Activated CD4-positive, CD25-positive, alpha-beta regulatory T cell treated with anti-CD3 and anti-CD28 coated beads, Interleukin-2, amount 50 U/mL, for 16 hours (primary cell): ENCODE results near the gene ITGB8.

ENCODE experiments used
- DNase-seq: peaks from one replicate; pipeline ENCODE4 v3.0.0-alpha.2; 2020; ENCODE audit warnings: low read depth, low spot score

The ITGB8 gene

DNA sequence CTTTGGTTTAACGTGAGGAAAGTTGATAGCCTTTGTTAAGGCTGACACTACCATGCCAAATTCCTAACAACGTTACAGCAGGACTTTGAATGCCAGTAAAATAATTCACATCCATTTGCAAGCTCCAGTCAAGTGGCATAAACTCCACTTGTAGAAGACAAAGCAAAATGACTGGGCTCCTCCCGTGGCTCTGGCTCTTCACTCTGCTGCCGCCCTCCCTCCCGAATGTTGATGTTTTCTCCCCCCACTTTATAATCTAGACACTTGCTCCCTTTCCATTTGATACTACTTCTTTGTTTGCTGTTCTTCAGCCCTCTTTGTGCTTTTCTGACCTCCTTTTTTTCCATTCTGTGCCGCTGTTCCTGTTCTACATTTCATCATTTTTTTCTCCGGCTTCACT lies 22.8 kb upstream of the ITGB8 start:
- DNase-seq: no peak

- DNase-seq: no peak
These were observed 20.4 kb upstream of the ITGB8 start for GRCh38 chr7:20310301-20310700.

DNA sequence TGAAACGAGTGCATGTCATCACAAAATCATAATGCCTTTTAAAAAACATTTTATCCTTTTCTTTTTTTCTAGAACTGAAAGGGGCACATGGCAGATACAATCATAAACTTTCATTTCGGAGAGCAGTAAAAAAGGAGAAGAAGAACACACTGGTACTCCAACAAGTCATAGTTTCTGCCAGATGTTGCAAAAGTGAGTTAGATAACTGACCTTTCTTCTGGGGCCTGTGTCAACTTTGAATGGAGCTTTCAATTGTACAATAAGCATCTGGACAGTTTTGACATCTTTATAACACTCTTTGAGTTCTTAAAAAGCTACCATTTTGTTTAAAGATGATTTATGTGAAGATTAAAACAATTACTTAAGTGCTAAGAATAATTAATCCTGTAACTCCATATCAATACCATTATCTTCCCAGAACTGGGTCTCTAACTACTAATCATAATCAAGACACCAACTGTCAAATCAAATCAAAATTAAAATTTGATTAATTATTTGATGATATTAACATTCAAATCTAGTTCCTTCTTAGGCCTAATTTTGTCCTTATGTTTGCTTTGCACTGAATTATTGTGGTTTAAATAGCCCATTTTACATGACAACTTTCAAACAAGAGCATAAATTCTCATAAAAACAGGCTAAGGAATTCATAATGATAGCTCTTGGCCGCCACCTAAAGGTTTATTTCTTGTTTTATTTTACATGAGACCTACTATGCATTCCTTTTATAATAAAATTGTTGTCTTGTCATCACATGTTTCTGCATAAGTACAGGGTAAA lies 19.5 kb upstream of the ITGB8 start:
- DNase-seq: no peak

DNA sequence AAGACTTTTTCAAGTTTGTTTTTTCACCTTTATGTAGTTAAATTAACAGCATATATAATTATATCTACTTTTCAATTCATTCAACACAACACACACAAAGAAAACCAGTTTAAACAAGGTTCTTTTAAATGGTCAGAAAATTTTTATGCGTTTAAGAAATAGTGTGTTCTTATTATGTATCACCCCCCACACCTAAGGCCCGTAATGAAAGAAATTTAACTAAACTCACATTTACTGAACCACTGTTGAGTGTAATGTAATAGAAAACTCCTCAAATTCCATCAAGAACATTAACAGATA lies 19.0 kb upstream of the ITGB8 start:
- DNase-seq: no peak

GRCh38 chr7:20312562-20312961 lies 18.1 kb upstream of the ITGB8 start:
- no peak for DNase-seq

GRCh38 chr7:20313626-20314025 lies 17.1 kb upstream of the ITGB8 start:
- DNase-seq: no peak

GRCh38 chr7:20314198-20314597 lies 16.5 kb upstream of the ITGB8 start:
- no peak for DNase-seq

- no peak for DNase-seq
These were observed 14.0 kb upstream of the ITGB8 start for GRCh38 chr7:20316706-20317105.

GRCh38 chr7:20317413-20317812 lies 13.3 kb upstream of the ITGB8 start:
- no peak for DNase-seq

DNA sequence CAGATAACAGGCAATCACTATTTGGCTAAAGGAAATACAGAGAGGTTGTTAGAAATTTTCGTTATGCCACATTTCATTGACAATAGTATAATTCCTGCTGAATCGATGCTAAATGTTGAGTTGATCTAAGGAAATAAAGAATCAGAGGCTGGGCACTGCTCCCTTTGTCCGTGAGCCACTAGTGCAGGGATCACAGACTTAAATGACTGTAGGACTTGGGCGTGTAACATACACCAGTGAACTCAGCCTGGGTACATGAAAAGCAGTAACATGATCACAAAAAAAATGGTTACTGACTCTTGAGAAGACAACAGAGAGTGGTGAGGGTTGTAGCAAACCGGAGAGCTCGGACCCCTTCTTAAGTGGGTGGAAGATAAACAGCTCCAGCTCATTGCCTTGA lies 11.8 kb upstream of the ITGB8 start:
- DNase-seq: no peak

DNA sequence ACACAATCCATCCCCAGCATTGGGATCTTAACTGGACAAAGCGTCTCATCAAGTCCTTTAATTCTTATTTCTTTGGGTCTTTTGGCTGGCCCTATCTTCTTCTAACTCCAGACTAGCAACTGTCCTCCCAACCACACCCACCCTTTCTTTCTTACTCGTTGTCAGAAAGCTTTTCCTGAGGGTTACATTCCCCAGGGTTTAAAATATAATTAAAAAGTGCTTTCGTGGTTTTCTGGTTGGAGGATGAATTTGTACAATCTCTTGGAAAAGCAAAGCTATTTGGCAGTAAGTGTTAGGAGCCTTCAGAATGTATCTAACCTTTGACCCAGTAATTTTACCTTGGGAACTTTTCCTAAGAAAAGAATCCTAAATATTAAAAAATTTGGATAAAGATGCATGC lies 10.4 kb upstream of the ITGB8 start:
- DNase-seq: no peak

DNA sequence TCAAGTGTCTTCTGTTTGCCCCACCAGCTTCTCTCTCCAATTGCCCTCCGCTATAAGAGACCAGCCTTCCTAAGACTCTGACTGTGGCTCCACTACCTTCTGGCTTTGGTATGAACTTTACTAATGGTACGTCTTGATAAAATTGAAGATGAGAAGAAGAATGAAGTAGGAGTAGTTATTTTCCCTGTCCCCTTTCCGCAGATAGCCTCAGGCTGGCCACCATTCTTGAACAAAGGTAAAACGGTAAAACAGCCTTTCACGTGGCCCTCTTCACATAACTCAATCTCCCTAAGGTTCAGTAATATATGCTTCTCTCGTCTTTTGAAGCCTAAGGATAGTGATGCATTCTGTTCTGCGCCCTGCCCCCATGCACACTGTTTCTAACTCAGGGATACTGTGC lies 9.9 kb upstream of the ITGB8 start:
- no peak for DNase-seq

DNA sequence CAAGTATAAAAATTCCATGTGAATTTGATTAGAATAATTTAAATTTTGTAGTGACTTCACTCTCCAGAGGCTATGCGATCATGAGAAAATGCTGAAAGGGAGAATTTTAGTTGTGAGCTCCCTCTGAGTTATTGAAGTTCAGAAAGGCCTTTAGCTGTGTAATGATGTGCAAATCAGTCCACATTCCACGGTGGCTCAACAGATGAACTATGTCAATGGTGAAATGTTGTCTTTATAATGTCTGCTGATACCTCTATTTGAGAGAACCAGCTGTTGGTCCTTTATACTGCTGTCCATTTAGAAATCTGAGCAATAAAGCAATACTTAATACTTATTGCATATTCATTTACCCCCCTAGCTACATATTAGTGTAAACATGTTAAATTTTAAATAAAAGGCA lies 7.1 kb upstream of the ITGB8 start:
- no peak for DNase-seq

GRCh38 chr7:20326342-20326741 lies 4.4 kb upstream of the ITGB8 start:
- no peak for DNase-seq

DNA sequence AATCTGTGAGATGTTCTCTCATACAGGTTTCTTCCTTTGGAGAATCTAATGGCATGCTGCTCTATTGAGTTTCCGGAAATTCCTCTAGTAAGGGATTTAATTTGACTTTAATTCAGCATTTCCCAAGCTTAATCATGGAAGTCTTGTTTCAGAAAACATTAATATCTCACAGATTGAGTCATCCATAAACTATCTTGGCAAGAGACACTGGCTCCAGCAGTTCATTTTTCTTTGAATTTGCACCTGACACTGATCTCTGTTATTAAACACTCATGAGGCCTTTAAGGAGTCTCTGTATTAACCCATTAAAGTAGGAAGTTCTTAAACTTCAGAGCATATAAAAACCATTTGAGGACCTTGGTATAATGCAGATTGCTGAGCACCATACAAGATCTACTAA lies 3.6 kb upstream of the ITGB8 start:
- DNase-seq: no peak

DNA sequence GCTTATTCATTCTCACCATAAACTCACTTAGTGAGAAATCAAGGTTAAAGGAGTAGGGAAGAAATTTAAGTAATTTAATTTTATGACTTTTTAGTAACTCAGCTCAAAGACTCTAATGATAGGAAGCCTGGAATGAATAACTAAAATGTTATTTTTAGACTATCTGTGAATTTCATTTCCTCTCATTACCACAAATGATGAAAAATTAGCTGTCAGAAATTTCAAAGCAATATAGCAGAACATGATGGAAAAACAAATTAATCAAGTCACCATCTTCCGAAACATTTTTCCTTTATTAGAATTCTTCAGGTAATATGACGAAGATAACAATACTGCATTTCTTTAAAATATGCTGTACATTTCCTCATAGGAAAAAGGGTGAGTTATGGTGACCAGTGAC lies 2.7 kb upstream of the ITGB8 start:
- no peak for DNase-seq

GRCh38 chr7:20328692-20329091 lies 2.0 kb upstream of the ITGB8 start:
- no peak for DNase-seq

- DNase-seq: no peak
These were observed 1.1 kb upstream of the ITGB8 start for GRCh38 chr7:20329389-20330238.

GRCh38 chr7:20330928-20331909 lies 519 bp downstream of the ITGB8 start:
- no peak for DNase-seq

GRCh38 chr7:20331910-20332813 lies 1.5 kb downstream of the ITGB8 start:
- no peak for DNase-seq

DNA sequence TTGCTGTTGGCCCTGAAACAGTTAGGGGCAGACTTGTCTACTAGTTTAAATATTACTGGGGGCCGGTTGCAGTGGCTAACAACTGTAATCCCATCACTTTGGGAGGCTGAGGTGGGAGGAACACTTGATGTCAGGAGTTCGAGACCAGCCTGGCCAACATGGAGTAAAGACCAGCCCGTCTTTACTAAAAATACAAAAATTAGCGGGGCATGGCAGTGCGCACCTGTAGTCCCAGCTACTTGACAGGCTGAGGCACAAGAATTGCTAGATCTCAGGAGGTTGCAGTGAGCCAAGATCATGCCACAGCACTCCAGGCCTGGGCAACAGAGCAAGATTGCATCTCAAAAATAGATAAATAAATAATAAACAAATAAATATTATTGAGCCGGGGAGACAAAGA lies 7.6 kb downstream of the ITGB8 start:
- DNase-seq: no peak
